CD4-positive, alpha-beta T cell treated with Interleukin-4 for 1 hour (primary cell): ENCODE measurements around the gene MAML2.

ENCODE experiments used
- DNase-seq, 2 donors: peaks; one replicate each; pipeline ENCODE4 v3.0.0-alpha.2; 2020 to 2022

Gene MAML2

GRCh38 chr11:96177146-96177545 is 165.8 kb downstream of the MAML2 start:
- no peak for DNase-seq

DNA sequence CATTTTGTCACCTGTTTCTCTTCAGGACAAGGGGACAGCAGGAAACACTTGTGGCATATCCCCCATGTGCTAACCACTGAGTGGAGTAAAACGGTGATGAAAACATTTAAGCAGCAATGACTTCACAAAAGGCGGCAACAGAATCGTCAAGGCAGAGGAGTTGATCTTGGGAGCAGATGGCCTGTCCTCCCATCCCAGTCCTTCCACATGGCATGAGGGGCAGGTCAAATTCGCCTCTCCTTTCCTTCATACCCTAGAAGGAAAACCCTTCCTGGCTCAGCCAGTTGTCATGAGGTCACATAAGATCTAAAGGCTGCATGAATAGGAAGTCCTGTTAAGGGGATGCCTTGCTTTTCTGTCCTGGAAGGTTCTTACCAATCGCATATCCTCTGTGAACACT is 169.1 kb downstream of the MAML2 start:
- no peak for DNase-seq

DNA sequence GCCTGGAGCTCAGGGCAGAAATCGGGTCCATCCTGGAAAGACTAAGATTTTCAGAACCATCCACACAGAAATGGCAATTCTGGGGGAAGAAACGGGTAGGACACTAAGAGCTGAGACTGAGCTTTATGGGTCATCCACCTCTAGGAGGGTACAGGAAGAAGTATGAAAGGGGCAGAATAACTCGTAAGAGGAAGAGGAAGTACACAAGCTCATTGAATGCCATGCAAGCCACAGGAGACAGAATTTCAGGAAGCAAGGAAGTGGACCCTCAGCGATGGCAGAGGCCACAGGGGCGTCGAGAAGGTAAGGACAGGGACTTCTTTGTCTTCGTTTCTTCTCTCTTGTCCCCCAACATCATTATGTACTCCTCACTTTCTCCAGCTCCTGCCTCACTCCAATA is 169.6 kb downstream of the MAML2 start:
- no peak for DNase-seq

- no peak for DNase-seq
Measured at GRCh38 chr11:96172604-96173003, 170.4 kb downstream of the MAML2 start.

- no peak for DNase-seq
Measured at GRCh38 chr11:96169250-96169649, 173.7 kb downstream of the MAML2 start.

GRCh38 chr11:96168623-96169022 is 174.4 kb downstream of the MAML2 start:
- DNase-seq, result peak in 1 of 2 donors; percentile 52

- DNase-seq, result no peak
Measured at GRCh38 chr11:96167787-96168186, 175.2 kb downstream of the MAML2 start.

- no peak for DNase-seq
Measured at GRCh38 chr11:96167203-96167758, 175.7 kb downstream of the MAML2 start.

GRCh38 chr11:96162816-96163499 is 180.0 kb downstream of the MAML2 start:
- no peak for DNase-seq

DNA sequence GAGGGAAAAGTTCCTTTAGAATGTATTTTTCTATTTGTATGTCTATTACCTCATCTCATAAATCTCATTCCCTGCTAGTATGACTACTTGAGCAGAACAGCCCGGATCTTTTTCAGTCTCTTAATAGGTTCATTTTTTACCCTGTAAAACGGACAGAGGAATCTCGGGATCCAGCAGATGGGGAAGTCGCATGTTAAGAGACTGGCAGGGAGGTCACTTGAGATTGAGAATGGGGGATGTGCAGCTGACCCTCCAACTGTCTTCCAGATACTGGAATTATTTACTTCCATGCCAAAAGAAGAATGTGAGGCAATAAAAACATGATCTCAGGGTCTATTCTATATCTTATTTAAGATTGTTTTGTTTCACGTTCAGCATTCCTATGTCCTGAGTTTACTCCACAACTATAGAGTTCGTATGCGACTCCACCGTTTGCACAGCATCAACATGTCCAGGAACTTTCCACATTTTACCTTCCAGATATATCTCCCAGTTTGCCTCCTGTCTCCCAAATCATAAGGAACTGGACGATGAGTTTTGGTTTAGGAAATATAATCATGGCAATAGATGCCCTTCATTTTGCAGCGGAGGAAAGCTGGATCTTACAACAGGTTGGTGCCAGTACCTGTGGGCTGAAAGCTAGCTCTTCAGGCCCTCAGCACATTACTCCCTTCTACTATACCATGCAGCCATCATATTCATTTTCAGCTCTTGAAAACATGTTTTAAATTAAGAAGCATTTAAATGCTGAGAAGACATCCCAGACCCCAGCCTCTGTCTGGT is 181.5 kb downstream of the MAML2 start:
- DNase-seq, result no peak

GRCh38 chr11:96160732-96161306 is 182.2 kb downstream of the MAML2 start:
- DNase-seq, result no peak

GRCh38 chr11:96159968-96160367 is 183.0 kb downstream of the MAML2 start:
- no peak for DNase-seq

GRCh38 chr11:96158126-96158525 is 184.9 kb downstream of the MAML2 start:
- no peak for DNase-seq

GRCh38 chr11:96157517-96157873 is 185.5 kb downstream of the MAML2 start:
- DNase-seq, result no peak

DNA sequence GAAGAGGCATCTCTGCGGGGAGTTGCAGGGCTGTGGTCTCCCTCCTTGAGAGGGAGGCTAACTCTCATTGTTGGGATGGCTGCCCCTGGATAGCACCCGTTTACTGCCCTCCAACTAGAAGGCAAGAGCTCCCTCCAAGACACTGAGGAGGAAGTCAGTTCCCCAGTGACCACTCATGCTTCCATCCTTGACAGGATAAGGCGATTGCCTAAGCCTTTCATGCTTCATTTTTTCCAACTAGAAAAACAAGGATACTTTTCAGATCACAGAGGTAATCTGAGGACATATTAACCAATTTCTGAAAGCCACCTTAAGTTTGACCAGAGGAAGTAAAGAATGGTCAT is 186.6 kb downstream of the MAML2 start:
- no peak for DNase-seq

- peak in 1 of 2 donors; percentile 66 for DNase-seq
Measured at GRCh38 chr11:96155627-96156378, 187.2 kb downstream of the MAML2 start.

- DNase-seq, result no peak
Measured at GRCh38 chr11:96154802-96155520, 188.0 kb downstream of the MAML2 start.

DNA sequence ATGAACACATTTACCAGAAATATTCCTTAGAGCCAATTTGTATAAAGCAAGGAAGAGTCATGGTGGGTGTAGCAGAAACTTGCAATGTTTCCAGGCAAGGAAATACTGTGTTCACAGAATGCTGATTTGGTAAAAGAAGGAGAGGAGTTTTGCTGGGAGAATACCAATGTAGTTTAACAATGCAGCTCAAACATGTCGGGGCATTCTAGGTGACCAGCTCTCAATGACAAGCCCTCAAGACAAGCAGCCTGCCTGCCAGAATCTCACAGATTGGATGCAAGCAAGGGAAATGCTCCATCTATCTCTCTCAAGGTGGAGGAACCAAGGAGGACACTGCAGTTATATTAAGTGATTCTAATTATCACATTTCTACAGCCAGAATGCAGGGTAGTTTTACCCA is 190.4 kb downstream of the MAML2 start:
- DNase-seq, result no peak

GRCh38 chr11:96151501-96151900 is 191.5 kb downstream of the MAML2 start:
- no peak for DNase-seq

- no peak for DNase-seq
Measured at GRCh38 chr11:96150609-96151008, 192.4 kb downstream of the MAML2 start.

- DNase-seq, result no peak
Measured at GRCh38 chr11:96149743-96150555, 193.0 kb downstream of the MAML2 start.
